SHP77 treated with DMSO at 0.1 percent for 48 hours (cell line): Measurements from ENCODE around the gene GALNT10.

Experiments
- DNase-seq: peaks from one replicate; lab custom pipeline; 2025; lab: John Stamatoyannopoulos, UW

The GALNT10 gene

GRCh38 chr5:154267516-154267915, 77.0 kb downstream of the GALNT10 start:
- DNase-seq = no peak

GRCh38 chr5:154268073-154268472, 77.5 kb downstream of the GALNT10 start:
- no peak for DNase-seq

GRCh38 chr5:154269414-154269813, 78.9 kb downstream of the GALNT10 start:
- no peak for DNase-seq

DNA sequence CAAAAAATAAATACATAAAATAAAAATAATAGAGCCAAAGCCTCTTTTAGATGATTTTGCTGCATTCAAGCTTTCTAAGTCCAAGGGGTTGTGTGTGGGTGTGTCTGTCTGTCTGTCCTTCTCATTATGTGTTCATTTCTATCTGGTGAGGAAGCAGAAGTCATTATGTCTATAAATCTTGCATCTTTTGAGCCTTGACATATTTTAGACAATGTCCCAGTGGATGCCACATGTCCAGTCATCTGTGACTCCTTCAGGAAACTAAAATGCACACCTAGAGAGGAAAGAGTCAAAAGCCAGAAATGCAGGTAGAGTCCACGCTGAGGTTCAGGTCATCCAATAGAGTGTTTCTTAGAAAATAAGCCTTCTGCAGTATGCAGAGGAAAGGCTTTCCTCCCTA, 80.9 kb downstream of the GALNT10 start:
- DNase-seq = no peak

DNA sequence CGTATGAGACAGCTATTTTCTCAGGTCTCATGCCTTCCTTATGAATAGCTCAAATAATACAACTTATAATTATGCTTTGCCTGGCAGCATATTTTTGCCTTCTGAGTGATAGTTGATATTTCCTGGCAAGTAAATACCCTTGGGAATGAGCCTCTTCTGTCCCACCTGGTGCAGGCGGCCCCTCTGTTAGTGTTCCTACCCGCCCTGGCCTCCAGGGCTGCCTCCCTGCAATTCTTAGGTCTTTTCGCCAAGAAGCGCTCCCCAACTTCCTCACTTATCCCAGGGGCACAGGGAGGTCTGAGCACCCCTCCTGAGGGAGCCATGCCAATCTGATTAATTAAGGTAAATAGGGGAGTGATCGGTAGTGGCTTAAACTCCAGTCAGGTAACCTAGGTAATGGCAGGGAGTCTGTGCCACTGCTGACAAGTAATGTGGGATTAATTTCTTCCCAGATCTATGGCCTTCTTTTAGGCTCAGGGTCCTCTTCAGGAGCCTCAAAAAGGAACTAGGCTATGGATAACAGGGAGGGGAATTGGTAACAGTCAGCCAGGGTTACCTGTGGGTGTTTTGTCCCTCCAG, 81.5 kb downstream of the GALNT10 start:
- no peak for DNase-seq

DNA sequence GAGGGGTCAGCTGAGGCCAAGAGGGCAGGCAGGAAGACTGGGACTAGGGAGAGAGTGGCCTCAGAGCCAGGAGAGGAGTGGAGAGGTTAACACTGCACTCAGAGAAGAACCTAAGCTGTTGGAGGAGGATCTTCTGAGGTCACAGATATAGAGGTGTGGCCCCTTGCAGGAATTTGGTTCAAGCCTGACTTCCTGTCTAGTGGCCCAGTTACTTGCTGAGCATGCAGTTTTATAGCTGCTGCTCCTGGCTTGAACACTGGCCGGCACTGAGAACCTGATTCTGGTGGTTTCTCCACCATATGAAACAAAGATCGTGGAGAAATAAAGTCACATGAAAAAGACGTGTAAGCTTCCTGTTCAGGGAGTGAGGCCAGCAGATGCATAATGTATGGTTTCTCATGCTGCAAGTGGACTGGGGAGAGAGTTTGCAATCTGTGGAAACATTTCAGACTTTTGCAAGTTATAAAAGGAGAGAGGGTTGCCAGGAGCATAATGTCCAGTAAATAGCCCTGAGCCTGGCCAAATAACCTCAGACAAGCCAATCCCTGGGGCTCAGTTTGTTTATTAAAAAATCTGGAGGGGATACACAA, 82.6 kb downstream of the GALNT10 start:
- DNase-seq = no peak

DNA sequence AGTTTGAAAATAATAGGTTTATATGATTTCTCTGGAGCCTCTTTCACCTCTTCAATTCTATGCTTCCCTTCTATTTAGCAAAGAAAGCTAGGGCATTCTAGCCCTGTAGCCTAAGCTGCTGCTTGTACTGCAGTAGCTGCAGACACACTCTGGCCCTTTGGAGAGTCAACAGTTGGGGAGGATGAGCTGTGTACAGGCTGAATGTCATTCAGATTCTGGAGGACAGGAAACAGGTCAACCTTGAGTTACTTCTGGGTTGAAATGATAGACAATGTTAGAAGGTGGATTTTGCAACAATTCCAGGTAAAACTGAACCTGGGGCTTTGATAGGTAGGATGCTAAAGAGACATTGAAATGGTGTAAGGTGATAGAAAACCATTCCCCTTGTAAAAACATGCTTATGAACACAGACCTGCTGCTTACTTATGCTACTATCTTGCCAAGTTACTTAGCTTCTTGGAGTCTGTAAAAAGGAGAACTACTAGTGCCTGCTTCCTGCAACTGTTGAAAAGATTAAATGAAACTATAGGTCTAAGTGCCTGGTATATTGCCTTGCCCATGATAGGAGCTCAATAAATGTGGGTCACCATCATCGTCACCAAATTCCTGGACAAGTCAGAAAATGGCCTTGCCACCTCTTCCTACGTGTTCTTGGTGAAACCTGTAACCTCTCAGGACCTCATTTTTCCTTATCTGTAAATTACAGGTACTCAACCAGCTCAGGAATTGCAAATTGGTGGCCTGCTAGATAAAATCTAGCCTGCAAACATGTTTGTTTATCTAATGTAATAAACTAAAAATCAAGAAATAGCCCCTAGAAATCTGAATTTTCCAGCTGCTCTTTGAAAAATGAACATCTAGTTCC, 83.7 kb downstream of the GALNT10 start:
- no peak for DNase-seq

DNA sequence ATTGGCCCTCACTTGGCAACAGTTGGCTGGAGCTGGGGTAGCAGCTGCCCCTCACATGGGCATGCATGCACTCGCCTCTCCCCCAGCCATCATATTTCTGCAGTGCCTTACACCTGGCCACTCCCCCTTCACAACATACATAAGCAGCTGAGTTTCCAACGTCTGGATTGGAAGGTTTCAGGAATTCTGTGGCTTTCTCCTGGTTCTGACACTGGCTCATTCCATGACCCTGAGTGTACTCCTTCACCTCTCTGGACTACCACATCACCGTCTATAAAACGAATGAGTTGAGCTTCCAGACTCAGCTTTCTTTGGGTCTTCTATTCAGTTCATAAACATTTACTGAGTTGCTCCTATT, 84.3 kb downstream of the GALNT10 start:
- DNase-seq = no peak

DNA sequence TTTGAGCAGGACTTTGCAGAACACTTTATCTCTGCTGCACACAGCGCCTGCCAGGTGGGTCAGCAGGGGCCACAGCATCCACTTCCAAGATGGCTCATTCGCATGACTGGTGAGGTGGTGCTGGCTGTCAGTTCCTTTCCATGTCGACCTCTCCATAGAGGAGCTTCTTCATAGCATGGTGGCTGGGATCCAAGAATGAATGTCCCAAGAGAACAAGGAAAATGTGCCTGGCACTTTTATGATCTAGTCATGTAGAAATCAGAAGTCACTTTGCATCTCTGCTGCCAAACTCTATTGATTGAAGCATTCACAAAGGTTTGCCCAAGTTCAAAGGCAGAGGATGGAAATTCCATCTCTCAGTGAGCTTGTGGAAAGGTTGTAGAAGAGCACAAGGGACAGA, 85.0 kb downstream of the GALNT10 start:
- DNase-seq = no peak

DNA sequence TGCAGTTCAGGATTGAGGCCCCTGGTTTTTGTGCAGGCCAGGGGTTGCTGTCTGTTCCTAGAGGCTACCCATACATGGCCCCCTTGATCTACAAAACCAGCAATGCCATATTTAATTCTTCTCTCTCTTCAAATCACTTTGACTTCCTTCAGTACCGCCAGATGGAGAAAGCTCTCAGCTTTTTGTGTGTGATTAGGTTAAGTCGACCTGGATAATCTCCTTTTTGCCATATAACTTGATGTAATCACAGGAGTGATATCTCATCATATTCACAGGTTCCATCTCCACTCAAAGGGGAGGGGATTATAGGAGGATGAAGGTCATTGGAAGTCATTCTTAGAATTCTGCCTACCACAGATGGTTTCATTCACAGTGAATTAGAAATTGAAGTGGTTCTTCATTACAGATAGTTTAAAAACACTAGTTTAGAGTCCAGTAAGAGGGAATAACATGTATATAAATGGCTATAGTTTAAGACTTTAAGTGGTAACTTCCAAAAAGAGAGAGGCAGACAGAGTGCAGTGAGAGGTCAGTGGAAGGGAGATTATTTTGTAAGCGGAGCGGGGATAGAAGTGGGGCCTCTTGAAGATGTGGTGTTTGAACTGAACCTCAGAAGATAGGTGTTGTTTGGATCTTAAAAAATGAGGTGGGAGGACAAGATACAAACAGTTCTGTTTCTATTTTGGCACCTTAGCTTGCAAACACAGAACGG, 85.9 kb downstream of the GALNT10 start:
- no peak for DNase-seq

- DNase-seq = no peak
Observed at GRCh38 chr5:154276973-154277331, 86.4 kb downstream of the GALNT10 start.

DNA sequence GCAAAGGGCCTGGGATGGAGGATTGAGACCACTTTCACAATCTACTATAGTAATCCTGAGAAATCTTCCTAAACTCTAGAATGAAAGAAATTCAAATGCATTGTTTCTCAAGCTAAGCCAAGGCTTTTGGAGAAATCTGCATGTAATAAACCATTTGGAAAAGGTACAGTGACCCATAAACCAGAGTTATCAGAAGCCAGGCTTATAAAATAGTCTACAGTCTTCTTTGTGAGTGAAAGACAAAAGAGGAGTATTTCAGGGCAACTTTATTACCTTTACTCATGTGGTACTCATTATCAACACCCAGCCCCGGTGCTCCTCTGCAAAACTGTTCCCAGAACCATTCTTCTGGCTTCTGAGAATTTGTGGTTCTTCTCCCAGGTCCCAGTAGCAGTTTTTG, 87.0 kb downstream of the GALNT10 start:
- no peak for DNase-seq

- no peak for DNase-seq
Observed at GRCh38 chr5:154278186-154278585, 87.7 kb downstream of the GALNT10 start.

DNA sequence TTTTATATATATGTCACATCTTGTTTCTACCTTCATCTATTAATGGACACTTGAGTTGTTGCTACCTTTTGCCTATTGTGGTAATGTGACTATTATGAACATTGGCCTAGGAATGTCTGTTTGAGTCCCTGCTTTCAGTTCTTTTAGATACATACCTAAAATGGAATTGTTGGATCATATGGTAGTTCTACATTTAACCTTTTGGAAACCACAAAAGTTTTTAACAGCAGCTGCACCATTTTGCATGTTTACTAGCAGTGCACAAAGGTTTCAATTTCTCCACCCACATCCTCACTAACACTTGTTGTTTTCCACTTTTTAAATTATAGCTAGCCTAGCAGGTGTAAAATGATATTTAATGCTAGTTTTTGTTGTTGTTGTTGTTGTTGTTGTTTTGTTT, 88.4 kb downstream of the GALNT10 start:
- no peak for DNase-seq

DNA sequence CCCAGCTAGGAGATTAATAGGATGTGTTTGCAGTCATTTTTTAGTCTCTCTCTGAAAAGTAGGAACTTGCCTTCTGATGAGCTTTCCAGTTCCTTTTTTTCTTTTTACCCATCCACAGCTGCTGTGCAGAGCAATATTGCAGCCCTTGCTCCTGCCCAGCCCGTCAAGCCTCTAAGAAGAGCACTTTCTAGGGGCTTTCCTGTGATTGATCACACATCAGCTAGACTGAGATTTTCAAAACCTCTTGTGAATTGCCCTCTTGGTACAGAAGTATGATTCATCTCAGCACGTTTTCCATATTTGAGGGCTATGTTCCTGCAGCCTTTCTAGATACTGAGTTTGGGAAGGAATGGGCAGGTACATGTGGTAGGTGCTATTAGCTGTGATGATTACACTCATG, 93.9 kb downstream of the GALNT10 start:
- DNase-seq = no peak

DNA sequence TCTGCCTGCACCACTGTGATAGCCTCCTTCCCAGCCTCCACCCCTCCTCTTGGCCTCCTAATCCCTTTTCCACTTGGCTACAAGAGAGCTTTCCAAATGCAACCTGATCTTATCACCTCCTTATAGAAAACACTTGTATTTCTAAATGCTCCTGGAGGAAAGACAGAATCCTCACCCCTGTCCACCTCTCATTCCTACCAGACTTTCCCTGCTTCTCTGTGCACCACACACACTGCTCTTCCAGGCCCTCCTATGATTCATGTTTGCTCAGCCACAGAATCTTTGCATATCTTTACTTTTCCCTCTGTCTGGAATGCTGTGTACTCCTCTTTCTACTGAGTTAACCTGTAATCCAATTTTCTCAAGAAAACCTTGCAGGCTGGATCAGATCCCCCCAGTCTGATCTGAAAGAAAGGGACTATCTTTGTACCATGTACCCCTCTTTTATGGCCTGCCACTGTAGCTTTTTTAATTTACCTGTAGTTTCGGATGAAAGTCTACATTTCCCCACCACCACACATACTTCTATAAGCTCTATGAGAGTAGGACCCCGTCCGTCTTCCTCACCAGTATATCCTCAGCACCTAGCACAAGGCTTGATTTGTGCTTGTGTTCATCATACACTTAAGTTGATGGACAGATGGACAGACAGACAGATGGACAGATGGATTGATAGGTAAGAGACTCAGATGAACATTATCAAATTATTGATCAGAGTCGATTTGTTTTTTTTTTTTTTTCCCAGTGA, 95.3 kb downstream of the GALNT10 start:
- no peak for DNase-seq

DNA sequence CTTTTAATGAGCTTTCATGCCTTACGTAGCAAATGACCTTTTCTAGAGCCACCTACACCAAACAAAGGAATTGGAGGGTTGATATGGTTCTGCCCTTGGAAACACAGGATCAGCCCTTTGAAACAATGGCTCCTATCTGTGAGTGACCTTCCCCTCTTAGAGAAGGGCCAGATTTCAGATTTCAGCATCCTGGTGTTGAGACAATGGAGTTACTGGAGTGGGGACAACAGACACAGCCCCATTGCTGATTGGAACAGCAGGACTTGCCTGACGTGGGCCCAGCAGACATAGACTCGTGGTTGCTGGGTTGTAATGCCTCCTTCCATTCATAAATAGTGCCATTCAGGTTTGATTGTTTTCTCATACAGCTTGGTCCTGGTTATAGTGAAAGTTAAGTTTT, 96.0 kb downstream of the GALNT10 start:
- DNase-seq = no peak

GRCh38 chr5:154287136-154287535, 96.6 kb downstream of the GALNT10 start:
- DNase-seq = no peak

- no peak for DNase-seq
Observed at GRCh38 chr5:154288145-154288544, 97.6 kb downstream of the GALNT10 start.

- no peak for DNase-seq
Observed at GRCh38 chr5:154291917-154292316, 101.4 kb downstream of the GALNT10 start.

- DNase-seq = no peak
Observed at GRCh38 chr5:154293219-154293618, 102.7 kb downstream of the GALNT10 start.

DNA sequence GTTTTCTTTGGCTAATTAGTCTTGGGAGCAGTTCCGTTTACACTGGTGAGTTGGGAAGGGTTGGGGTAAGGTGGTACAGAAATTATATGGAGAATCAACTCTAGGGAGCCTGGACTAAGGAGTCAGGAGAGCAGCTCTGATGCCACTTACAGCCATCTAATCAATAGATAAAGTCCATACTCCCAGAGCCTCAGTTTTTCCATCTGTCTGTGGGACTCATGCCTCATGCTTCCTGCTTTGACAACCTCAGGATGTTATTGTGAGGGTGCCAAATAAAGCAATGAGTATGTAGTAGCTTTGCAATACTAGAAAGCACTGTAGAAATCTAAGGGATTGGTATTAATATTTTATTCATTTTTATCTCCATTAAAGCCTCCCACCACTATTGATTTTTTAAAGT, 105.0 kb downstream of the GALNT10 start:
- DNase-seq = no peak
